Hematopoietic multipotent progenitor cell treated with erythropoietin and hydrocortisone succinate and interleukin-3 and kit ligand, for 6 days (in vitro differentiated cells): ENCODE data around the gene PRDM5.
"Not testable (repeated sequence)": the region's sequence is repeated elsewhere in the genome, so short reads cannot be mapped to it uniquely, and the experiment has no call there.

Experiments used
- DNase-seq: peaks from one replicate; pipeline ENCODE4 v3.0.0-alpha.2; 2015

The PRDM5 gene

GRCh38 chr4:120692964-120693363 lies 229.6 kb downstream of the PRDM5 start:
- DNase-seq = no peak

DNA sequence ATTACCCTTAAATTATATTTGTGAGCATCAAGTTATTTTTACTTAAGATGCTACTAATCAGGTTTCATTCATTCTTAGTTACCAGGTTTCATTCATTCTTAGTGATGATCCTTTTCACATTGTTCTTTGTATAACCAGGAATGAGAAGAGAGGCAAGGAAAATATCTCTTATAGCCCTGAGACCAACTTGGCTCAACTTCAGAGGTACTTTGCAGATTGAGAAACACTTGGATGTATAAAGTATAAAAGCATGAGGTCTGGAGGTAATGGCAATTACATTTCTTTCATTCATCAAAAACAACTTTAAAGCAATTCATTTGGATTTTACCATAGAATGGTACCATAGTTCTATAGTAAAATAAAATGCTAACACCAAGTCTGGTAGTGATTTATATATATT lies 231.0 kb downstream of the PRDM5 start:
- no peak for DNase-seq

DNA sequence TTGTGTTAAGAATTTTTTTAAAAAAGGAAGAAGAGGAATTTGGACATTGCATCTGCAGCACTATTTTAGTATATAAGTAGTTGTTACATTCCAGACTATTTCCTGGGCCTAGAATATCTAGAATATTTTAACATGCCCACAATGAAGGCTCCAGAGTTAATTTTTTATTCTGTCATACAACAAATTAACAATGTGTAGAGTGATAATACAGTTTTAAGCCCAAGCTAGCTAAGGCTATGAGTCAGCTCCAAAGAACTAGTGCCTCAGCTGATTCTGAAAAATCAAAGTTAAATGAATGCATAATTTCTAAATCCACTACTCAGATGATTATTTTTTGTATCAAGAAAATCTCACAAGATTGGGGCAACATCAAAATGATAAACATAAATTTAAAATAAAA lies 231.4 kb downstream of the PRDM5 start:
- DNase-seq = no peak

- no peak for DNase-seq
Measured at GRCh38 chr4:120688791-120689190, 233.7 kb downstream of the PRDM5 start.

GRCh38 chr4:120685756-120686278 lies 236.7 kb downstream of the PRDM5 start:
- no peak for DNase-seq

DNA sequence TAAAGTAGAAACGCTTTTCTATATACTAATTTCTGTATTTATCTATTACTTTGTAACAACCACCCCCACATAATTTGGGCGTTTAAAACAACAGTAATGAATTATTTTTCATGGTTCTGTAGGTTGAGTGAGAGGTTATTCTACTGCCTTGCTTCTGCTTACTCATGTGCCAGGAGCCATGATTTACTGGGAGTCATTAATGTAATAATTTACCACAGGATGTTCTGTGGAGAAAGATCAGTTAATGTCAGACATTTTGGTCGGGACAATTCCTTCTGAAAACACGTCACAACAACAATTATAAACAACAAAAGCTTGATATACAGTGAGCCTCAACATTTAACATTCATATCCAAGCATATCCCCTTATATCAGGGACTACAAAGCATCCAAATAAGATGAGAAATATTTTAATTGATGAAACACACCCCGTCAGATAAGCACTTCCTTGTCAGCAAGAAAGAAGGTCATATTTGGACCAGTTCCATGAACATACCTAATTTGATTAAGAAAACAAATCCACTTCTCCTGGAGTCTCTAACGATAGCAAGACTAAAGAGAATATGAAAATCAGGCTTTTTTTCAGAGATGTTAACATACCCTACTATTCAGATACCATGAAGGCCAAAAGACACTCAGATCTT lies 238.5 kb downstream of the PRDM5 start:
- no peak for DNase-seq

DNA sequence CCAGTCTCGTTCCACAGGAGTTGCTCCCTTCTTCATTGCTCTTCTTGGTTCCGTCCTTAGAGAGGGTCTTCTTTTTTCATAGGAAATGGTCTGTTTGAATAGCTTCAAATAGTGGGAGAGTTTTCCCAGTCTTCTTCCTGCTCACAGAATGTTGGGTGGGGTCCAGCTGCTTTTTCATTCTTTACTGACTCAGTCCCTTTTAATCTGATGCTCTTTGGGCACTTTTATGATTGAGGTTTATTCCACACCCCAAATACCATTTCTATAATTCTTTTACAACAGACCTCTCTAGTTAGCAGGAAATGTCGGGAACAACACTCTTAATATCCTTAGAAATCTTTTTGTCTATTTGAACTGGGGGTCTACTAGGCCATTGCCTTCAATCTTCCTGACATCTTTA lies 239.5 kb downstream of the PRDM5 start:
- no peak for DNase-seq

- DNase-seq = no peak
Measured at GRCh38 chr4:120680647-120681228, 241.8 kb downstream of the PRDM5 start.

DNA sequence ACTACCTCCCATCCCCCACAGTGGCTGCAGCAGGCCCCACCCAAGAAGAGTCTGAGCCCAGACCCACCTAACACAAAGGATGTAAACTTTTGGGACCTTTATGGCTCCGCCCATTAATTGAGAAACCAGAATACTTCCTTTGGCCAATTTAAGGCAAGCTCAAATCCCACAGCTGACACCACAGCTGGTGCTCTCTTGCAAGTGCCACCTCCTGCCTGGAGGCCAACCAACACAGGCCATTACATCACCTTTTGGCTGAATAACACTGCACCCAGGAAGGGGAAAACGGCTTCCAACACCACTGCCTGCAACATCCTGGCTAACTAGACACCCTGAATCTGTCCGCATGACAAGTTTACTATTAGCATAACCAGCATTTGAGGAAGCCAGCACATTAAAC lies 248.8 kb downstream of the PRDM5 start:
- no peak for DNase-seq

- DNase-seq = no peak
Measured at GRCh38 chr4:120672558-120673147, 249.9 kb downstream of the PRDM5 start.

DNA sequence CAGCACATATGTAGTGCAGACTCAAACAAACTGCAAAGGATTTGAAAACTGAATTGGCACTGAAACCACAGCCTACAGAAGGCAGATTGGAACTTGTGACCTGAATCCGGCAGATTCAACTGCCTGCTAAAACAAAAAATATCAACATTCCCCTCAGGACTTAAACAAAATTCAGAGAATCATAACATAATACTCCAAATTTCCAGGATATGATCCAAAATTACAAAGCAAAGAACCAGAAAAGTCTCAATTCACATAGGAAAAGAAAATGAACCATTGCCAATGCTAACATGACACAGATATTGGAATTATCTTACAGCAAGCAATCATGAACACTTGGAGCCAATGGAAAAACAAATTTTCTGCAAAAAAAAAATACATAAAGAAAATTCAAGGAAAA lies 250.4 kb downstream of the PRDM5 start:
- no peak for DNase-seq

GRCh38 chr4:120671538-120671937 lies 251.0 kb downstream of the PRDM5 start:
- DNase-seq = no peak

DNA sequence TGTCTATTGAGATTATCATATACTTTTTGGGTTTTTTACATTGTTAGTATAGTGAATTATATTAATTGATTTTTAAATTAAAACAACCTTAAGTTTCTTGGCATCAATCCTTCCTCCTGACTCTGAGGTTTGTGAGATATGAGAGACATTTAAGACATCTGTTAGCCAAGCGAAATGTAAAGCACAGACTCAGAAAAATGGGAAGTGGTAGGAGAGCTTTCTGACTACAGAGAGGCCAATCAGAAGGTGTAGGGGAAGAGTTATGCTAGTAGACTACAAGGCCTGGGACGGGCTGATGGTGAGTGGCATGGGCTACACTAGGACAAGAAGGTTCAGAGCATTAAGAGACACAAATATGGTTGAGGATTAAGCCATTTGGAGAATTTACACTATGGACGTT lies 255.4 kb downstream of the PRDM5 start:
- DNase-seq = peak; percentile 6

DNA sequence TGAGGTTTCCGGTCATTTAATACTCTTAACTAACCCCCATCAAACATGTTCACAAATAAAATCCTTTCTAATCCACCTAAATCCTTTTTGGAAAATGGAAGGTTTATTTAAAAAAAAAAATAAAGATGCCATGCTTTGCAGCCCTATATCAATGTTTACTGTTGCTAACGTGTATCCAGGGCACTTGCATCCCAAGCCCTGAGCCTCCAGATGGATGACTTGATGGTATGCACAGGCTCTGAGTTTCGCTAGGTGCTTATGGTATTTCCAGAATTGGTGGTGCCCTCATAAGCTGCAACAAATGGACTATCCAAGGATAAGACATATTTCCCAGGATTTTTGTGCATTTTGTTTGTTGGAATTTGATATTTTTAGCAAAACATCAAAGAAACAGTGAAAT lies 257.7 kb downstream of the PRDM5 start:
- DNase-seq = no peak

- DNase-seq = no peak
Measured at GRCh38 chr4:120659616-120660170, 262.8 kb downstream of the PRDM5 start.

DNA sequence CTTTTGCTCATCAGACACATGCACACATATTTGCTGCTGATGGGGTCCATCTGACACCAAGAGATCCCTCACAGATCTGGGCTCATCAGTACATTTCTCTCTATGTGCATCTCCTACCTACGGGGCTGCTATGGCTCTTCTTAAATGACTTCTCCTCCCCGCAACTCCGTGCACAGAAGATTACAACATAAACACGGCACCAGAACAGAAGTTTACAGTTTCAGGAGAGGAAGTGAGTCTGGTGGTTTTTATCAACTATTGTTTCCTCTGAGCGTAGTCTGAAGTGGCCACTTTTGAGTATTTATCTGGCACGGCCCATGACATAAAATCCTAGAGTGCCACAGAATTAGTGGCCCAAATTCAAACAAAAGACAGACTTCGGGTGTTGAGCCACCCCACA lies 263.8 kb downstream of the PRDM5 start:
- peak; percentile 67 for DNase-seq

- DNase-seq = no peak
Measured at GRCh38 chr4:120653804-120654573, 268.5 kb downstream of the PRDM5 start.

DNA sequence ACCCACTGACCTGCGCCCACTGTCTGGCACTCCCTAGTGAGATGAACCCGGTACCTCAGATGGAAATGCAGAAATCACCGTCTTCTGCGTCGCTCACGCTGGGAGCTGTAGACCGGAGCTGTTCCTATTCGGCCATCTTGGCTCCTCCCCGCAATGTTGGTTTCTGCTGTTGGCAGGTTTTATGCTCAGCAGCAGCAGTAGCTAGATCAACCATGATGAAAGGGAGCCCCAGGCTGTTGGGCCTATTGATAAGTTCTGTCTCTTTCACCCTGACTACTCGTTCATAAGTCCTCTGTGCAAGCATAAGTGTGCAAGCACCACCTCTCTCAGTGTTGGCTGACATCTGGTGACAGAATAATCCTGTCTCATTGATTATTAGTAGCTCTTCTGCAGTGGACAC lies 274.2 kb downstream of the PRDM5 start:
- DNase-seq = not testable (repeated sequence)
